WTC11 (cell line): ENCODE data around the gene SRC. TPM values are rescaled to one million over a fixed set of nuclear protein-coding genes. Genes with fewer than 3 reads are reported as not detected.

Experiments used
- ATAC-seq: fragments of 200-7000 bp; cut with Tn5 transposase; 2 replicates; pipeline ENCODE4 v1.10.0; 2021; ENCODE audit warnings: mild to moderate bottlenecking, moderate library complexity
- CTCF ChIA-PET: fragments of 300-600 bp; sonication (Branson Sonifier 250); formaldehyde crosslinking; loops from one replicate; lab custom pipeline; 2021; ENCODE audit warnings: antibody characterized with exemption; lab: Charles Lee
- POLR2A ChIA-PET: fragments of 350-600 bp; sonication (Branson Sonifier 250); formaldehyde crosslinking; loops from one replicate; lab custom pipeline; 2021; ENCODE audit warnings: antibody characterized with exemption; lab: Charles Lee
- DNase-seq: peaks from one replicate; pipeline ENCODE4 v3.0.0; 2021; ENCODE audit warnings: low spot score
- H3K27ac Mint-ChIP-seq: 2 replicates; pipeline ENCODE4 v1.8.0; 2021; ENCODE audit warnings: mixed read lengths
- H3K27me3 Mint-ChIP-seq: 2 replicates; pipeline ENCODE4 v1.8.0; 2021; ENCODE audit warnings: low read depth, mild to moderate bottlenecking, moderate library complexity, mixed read lengths
- H3K36me3 Mint-ChIP-seq: 2 replicates; pipeline ENCODE4 v1.8.0; 2021; ENCODE audit warnings: mixed read lengths
- H3K4me1 Mint-ChIP-seq: 2 replicates; pipeline ENCODE4 v1.8.0; 2022; ENCODE audit warnings: mixed read lengths
- H3K4me3 Mint-ChIP-seq: 2 replicates; pipeline ENCODE4 v1.8.0; 2021; ENCODE audit warnings: mild to moderate bottlenecking, moderate library complexity, mixed read lengths
- H3K9me3 Mint-ChIP-seq: 2 replicates; pipeline ENCODE4 v1.8.0; 2021; ENCODE audit warnings: mixed read lengths
- CREB1 ChIP-seq: sonication (generic); formaldehyde crosslinking; IDR thresholded peaks from 2 replicates; pipeline ENCODE4 v1.8.0; 2023; ENCODE audit warnings: mild to moderate bottlenecking, missing genetic modification reagents
- E2F4 ChIP-seq: sonication (generic); formaldehyde crosslinking; IDR thresholded peaks from 2 replicates; pipeline ENCODE4 v1.8.1; 2022; ENCODE audit warnings: low read depth, mild to moderate bottlenecking, moderate library complexity, missing genetic modification reagents, borderline replicate concordance
- FOXJ3 ChIP-seq: sonication (generic); formaldehyde crosslinking; IDR thresholded peaks from 2 replicates; pipeline ENCODE4 v1.9.0; 2021; ENCODE audit warnings: missing genetic modification reagents, mild to moderate bottlenecking, borderline replicate concordance
- GABPB1 ChIP-seq: sonication (generic); formaldehyde crosslinking; IDR thresholded peaks from 2 replicates; pipeline ENCODE4 v1.8.1; 2023; ENCODE audit warnings: mild to moderate bottlenecking, missing genetic modification reagents
- GRHL2 ChIP-seq: fragments of 250-450 bp; sonication (Bioruptor Pico); IDR thresholded peaks from 2 replicates; pipeline ENCODE4 v1.8.0; 2022; ENCODE audit warnings: mild to moderate bottlenecking, moderate library complexity; ENCODE audit not compliant: insufficient replicate concordance, severe bottlenecking
- JUN ChIP-seq: sonication (generic); formaldehyde crosslinking; IDR thresholded peaks from 2 replicates; pipeline ENCODE4 v1.8.0; 2023; ENCODE audit warnings: mild to moderate bottlenecking, missing genetic modification reagents
- KAT7 ChIP-seq: sonication (generic); formaldehyde crosslinking; IDR thresholded peaks from 2 replicates; pipeline ENCODE4 v1.8.1; 2023; ENCODE audit warnings: missing genetic modification reagents, mild to moderate bottlenecking, borderline replicate concordance
- SP1 ChIP-seq: sonication (generic); formaldehyde crosslinking; conservative IDR thresholded peaks from 2 replicates; pipeline ENCODE4 v1.8.1; 2022; ENCODE audit warnings: missing genetic modification reagents
- TCF7 ChIP-seq: sonication (generic); formaldehyde crosslinking; IDR thresholded peaks from 2 replicates; pipeline ENCODE4 v1.8.0; 2022; ENCODE audit warnings: mild to moderate bottlenecking, low read depth, missing genetic modification reagents, moderate library complexity
- total RNA-seq: library from RNA; stranded (reverse); gene quantifications from 3 replicates; pipeline ENCODE4 v1.2.3, GENCODE V29; 2021
- TF ChIP-seq, protein P1 (sequence below): fragments of 250-450 bp; sonication (Bioruptor Pico); IDR thresholded peaks from 2 replicates; pipeline ENCODE4 v1.9.0; 2021; ENCODE audit warnings: moderate library complexity, mild to moderate bottlenecking, inconsistent platforms, borderline replicate concordance
- TF ChIP-seq, protein P2 (sequence below): sonication (generic); formaldehyde crosslinking; IDR thresholded peaks from 2 replicates; pipeline ENCODE4 v1.8.1; 2022; ENCODE audit warnings: missing genetic modification reagents, borderline replicate concordance
- TF ChIP-seq, protein P3 (sequence below): sonication (generic); formaldehyde crosslinking; IDR thresholded peaks from 2 replicates; pipeline ENCODE4 v1.8.0; 2022; ENCODE audit warnings: missing genetic modification reagents
- TF ChIP-seq, protein P4 (sequence below): sonication (generic); formaldehyde crosslinking; IDR thresholded peaks from 2 replicates; pipeline ENCODE4 v1.8.1; 2023; ENCODE audit warnings: mild to moderate bottlenecking, missing genetic modification reagents
- TF ChIP-seq, protein P5 (sequence below): sonication (generic); formaldehyde crosslinking; IDR thresholded peaks from 2 replicates; pipeline ENCODE4 v1.8.1; 2022; ENCODE audit warnings: low read depth, missing genetic modification reagents, borderline replicate concordance
- TF ChIP-seq, protein P6 (sequence below): sonication (generic); formaldehyde crosslinking; conservative IDR thresholded peaks from 2 replicates; pipeline ENCODE4 v1.8.1; 2022; ENCODE audit warnings: mild to moderate bottlenecking, missing genetic modification reagents
- TF ChIP-seq, protein P7 (sequence below): sonication (generic); formaldehyde crosslinking; IDR thresholded peaks from 2 replicates; pipeline ENCODE4 v1.8.1; 2023; ENCODE audit warnings: mild to moderate bottlenecking, missing genetic modification reagents, moderate library complexity

SRC gene
- total RNA-seq, 1 experiment from 2014 or later: 33.3 TPM

DNA sequence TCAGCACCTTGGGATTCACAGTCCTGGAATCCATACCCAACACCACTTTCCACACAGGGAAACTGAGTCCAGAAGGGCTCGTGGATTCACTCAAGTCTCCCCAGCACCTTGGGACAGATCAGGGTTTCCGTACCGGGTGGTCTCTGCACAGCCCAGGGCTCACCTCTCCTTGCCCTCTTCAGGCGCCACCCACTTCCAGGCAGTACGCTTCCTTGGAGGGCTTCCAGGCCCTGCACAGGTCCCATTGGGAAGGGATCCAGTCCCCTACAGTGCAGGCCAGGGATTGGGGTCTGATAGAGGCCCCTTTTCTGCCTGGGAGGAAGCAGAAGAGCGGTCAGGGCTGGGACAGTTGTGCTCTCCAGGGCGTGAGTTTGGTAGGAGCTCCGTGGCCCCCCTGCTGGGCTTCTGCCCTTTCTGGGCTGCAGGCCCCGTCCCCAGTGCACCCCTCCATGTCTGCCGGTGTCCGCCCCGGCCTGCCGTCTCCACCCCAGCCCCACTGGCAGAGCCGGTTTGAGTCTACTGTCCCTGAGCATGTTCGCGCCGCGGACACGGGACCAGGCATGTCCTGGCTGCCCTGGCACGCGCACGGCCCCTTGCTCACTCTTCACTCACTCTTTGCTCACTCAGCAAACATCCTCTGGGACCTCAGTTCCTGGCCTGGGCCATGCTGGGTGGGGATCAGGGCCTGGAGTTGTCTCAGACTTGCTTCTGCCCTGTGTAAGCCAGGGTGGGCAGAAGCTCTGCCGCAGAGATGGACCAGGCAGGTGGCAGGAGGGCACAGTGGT lies 12.6 kb downstream of the SRC start (continued):
- TF ChIP-seq, protein P1, sequence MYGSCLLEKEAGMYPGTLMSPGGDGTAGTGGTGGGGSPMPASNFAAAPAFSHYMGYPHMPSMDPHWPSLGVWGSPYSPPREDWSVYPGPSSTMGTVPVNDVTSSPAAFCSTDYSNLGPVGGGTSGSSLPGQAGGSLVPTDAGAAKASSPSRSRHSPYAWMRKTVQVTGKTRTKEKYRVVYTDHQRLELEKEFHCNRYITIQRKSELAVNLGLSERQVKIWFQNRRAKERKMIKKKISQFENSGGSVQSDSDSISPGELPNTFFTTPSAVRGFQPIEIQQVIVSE (CRISPR knock-in tag): no peak
- TF ChIP-seq, protein P2, sequence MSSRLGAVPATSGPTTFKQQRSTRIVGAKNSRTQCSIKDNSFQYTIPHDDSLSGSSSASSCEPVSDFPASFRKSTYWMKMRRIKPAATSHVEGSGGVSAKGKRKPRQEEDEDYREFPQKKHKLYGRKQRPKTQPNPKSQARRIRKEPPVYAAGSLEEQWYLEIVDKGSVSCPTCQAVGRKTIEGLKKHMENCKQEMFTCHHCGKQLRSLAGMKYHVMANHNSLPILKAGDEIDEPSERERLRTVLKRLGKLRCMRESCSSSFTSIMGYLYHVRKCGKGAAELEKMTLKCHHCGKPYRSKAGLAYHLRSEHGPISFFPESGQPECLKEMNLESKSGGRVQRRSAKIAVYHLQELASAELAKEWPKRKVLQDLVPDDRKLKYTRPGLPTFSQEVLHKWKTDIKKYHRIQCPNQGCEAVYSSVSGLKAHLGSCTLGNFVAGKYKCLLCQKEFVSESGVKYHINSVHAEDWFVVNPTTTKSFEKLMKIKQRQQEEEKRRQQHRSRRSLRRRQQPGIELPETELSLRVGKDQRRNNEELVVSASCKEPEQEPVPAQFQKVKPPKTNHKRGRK (CRISPR knock-in tag): no peak
- TF ChIP-seq KAT7 (no peak), SP1 (CRISPR knock-in tag) (no peak)
- TF ChIP-seq, protein P3, sequence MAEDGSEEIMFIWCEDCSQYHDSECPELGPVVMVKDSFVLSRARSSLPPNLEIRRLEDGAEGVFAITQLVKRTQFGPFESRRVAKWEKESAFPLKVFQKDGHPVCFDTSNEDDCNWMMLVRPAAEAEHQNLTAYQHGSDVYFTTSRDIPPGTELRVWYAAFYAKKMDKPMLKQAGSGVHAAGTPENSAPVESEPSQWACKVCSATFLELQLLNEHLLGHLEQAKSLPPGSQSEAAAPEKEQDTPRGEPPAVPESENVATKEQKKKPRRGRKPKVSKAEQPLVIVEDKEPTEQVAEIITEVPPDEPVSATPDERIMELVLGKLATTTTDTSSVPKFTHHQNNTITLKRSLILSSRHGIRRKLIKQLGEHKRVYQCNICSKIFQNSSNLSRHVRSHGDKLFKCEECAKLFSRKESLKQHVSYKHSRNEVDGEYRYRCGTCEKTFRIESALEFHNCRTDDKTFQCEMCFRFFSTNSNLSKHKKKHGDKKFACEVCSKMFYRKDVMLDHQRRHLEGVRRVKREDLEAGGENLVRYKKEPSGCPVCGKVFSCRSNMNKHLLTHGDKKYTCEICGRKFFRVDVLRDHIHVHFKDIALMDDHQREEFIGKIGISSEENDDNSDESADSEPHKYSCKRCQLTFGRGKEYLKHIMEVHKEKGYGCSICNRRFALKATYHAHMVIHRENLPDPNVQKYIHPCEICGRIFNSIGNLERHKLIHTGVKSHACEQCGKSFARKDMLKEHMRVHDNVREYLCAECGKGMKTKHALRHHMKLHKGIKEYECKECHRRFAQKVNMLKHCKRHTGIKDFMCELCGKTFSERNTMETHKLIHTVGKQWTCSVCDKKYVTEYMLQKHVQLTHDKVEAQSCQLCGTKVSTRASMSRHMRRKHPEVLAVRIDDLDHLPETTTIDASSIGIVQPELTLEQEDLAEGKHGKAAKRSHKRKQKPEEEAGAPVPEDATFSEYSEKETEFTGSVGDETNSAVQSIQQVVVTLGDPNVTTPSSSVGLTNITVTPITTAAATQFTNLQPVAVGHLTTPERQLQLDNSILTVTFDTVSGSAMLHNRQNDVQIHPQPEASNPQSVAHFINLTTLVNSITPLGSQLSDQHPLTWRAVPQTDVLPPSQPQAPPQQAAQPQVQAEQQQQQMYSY: no peak
- TF ChIP-seq, all 79 proteins: peak for 0

GRCh38 chr20:37359331-37359730 lies 13.4 kb downstream of the SRC start:
- Mint-ChIP-seq H3K4me3 (no peak overlapping the region), H3K36me3 (no peaks in the 10 kb centered on the region), H3K4me1 (peaks cover 10% of the 10 kb centered on the region), H3K27me3 (no peaks in the 10 kb centered on the region), H3K9me3 (no peaks in the 10 kb centered on the region), H3K27ac (peak overlapping the region; percentile 97; the same call in 1 of the 2 replicates)
- ChIA-PET POLR2A (no interaction called here), CTCF (interaction anchor here (0.6 to 1.4 kb wide), 2 partner anchors 25 to 585 kb away, joined by 4 to 5 read pairs; no protein-coding TSS in a partner anchor)
- DNase-seq (no peak), ATAC-seq (no peak)
- TF ChIP-seq FOXJ3 (CRISPR knock-in tag): no peak
- TF ChIP-seq GRHL2 (CRISPR knock-in tag): no peak

GRCh38 chr20:37359836-37360235 lies 13.9 kb downstream of the SRC start:
- 0 out of 2 replicates have a peak overlapping the region, but pooled peaks have one; percentile 5 for H3K27ac Mint-ChIP-seq
- CTCF ChIA-PET: interaction anchor here (0.7 kb wide), 1 partner anchor 36 kb away, joined by 3 read pairs; no protein-coding TSS in a partner anchor
- no peak for DNase-seq
- no peaks in the 10 kb centered on the region for H3K9me3 Mint-ChIP-seq
- H3K27me3 Mint-ChIP-seq: no peaks in the 10 kb centered on the region
- H3K4me3 Mint-ChIP-seq: no peak overlapping the region
- H3K36me3 Mint-ChIP-seq: peaks cover under 1% of the 10 kb centered on the region; the same call in 1 of the 2 replicates
- no peak for ATAC-seq
- H3K4me1 Mint-ChIP-seq: peaks cover 10% of the 10 kb centered on the region
- POLR2A ChIA-PET: no interaction called here
- no peak for TF ChIP-seq CREB1
- TF ChIP-seq JUN (CRISPR knock-in tag): no peak
- no peak for TF ChIP-seq TCF7
- no peak for TF ChIP-seq E2F4 (CRISPR knock-in tag)
- TF ChIP-seq, protein P4, sequence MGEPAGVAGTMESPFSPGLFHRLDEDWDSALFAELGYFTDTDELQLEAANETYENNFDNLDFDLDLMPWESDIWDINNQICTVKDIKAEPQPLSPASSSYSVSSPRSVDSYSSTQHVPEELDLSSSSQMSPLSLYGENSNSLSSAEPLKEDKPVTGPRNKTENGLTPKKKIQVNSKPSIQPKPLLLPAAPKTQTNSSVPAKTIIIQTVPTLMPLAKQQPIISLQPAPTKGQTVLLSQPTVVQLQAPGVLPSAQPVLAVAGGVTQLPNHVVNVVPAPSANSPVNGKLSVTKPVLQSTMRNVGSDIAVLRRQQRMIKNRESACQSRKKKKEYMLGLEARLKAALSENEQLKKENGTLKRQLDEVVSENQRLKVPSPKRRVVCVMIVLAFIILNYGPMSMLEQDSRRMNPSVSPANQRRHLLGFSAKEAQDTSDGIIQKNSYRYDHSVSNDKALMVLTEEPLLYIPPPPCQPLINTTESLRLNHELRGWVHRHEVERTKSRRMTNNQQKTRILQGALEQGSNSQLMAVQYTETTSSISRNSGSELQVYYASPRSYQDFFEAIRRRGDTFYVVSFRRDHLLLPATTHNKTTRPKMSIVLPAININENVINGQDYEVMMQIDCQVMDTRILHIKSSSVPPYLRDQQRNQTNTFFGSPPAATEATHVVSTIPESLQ (CRISPR knock-in tag): no peak
- TF ChIP-seq, protein P5, sequence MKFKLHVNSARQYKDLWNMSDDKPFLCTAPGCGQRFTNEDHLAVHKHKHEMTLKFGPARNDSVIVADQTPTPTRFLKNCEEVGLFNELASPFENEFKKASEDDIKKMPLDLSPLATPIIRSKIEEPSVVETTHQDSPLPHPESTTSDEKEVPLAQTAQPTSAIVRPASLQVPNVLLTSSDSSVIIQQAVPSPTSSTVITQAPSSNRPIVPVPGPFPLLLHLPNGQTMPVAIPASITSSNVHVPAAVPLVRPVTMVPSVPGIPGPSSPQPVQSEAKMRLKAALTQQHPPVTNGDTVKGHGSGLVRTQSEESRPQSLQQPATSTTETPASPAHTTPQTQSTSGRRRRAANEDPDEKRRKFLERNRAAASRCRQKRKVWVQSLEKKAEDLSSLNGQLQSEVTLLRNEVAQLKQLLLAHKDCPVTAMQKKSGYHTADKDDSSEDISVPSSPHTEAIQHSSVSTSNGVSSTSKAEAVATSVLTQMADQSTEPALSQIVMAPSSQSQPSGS (CRISPR knock-in tag): no peak
- TF ChIP-seq, protein P6, sequence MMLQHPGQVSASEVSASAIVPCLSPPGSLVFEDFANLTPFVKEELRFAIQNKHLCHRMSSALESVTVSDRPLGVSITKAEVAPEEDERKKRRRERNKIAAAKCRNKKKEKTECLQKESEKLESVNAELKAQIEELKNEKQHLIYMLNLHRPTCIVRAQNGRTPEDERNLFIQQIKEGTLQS (CRISPR knock-in tag): no peak
- TF ChIP-seq, protein P7, sequence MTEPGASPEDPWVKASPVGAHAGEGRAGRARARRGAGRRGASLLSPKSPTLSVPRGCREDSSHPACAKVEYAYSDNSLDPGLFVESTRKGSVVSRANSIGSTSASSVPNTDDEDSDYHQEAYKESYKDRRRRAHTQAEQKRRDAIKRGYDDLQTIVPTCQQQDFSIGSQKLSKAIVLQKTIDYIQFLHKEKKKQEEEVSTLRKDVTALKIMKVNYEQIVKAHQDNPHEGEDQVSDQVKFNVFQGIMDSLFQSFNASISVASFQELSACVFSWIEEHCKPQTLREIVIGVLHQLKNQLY (CRISPR knock-in tag): no peak
- TF ChIP-seq GABPB1 (CRISPR knock-in tag): no peak
- TF ChIP-seq, protein P1 (CRISPR knock-in tag): no peak
